IPS-18c (cell line): ENCODE measurements around the gene DAGLA.

Experiments
- H3K4me3 ChIP-seq: 2 replicates; pipeline ENCODE4 v1.7.0; 2013; ENCODE audit warnings: low read depth, mild to moderate bottlenecking, low read length, moderate library complexity; ENCODE audit not compliant: insufficient read depth
- H3K9me3 ChIP-seq: one replicate; pipeline ENCODE4 v1.6.1; 2013; ENCODE audit warnings: mild to moderate bottlenecking, low read length, moderate library complexity; ENCODE audit not compliant: control insufficient read depth, insufficient read depth

The DAGLA gene

GRCh38 chr11:61771985-61772455 lies 91.8 kb downstream of the DAGLA start:
- H3K4me3 ChIP-seq = no peak overlapping the region
- no peaks in the 10 kb centered on the region for H3K9me3 ChIP-seq

DNA sequence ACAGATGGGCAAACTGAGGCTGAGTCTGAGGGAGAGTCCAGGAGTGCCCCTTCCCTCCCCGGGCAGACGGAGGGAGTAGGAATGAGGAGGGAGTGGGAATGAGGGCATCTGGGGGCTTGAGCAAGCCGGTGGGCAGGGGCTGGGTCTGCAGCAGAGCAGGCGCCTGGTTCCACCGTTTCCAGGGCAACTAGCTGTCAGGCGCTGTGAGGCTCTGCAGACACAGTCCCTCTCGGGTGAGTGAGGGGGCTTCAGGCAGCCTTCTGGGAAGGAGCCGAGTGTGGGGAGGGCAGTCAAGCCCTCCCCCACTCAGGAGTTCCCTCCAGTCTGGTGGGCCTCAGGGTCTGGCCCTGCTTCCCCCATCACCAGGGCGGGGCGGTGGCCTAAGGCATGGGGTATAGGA lies 93.2 kb downstream of the DAGLA start:
- Histone ChIP-seq H3K4me3 (no peak overlapping the region), H3K9me3 (no peaks in the 10 kb centered on the region)

DNA sequence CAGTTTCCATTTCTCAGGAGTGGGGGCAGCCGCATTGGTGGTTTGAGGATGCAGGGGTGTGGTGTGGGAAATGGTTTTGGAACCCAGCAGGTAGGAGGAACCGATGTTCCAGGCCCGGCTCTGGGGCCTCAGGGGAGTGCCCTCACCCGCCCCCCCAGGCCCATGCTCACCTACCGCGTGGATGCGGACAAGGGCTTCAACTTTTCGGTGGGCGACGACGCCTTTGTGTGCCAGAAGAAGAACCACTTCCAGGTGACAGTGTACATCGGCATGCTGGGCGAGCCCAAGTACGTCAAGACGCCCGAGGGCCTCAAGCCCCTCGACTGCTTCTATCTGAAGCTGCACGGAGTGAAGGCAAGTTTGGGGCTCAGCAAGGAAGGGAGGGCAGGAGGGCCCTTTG lies 93.6 kb downstream of the DAGLA start:
- Histone ChIP-seq H3K9me3 (no peaks in the 10 kb centered on the region), H3K4me3 (no peak overlapping the region)

- Histone ChIP-seq H3K4me3 (no peak overlapping the region), H3K9me3 (no peaks in the 10 kb centered on the region)
These were observed 94.2 kb downstream of the DAGLA start for GRCh38 chr11:61774411-61774810.

GRCh38 chr11:61775106-61775505 lies 94.9 kb downstream of the DAGLA start:
- H3K9me3 ChIP-seq = no peaks in the 10 kb centered on the region
- no peak overlapping the region for H3K4me3 ChIP-seq

DNA sequence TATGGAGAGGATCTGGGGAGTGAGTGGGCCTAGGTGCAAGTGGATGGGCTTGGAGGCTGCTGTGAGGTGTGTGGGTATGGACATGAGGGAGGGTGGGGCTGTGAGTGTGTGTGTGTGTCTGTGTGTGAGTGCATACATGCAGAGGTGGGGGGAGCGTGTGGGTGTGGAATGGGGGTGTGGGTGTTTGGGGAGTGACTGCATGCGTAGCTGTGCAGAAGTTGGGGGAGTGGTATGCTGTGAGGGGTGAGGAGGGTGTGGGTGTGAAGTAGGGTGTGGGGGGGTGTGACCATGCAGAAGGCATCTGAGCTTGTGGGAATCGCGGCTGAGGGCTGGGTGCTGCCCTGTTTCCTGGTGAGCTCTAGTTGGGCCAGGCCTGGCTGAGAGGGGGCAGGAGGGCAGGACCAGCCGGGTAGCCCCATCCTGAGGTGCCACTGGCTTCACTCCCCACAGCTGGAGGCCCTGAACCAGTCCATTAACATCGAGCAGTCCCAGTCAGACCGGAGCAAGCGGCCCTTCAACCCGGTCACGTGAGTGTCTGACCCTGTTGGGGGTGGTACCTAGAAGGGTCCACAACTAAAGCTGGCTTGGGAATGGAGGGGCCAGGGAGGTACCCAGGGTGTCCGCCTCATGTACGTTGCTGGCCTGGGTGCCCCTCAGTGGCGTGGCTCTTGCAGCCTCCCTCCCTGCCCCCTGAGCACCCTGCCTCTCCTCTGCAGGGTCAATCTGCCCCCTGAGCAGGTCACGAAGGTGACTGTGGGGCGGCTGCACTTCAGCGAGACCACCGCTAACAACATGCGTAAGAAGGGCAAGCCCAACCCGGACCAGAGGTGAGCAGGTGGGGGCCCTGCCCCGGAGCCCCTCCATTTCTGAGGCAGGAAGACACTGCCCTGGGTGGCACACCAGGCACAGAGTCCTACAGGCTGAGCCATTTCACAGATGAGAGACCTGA lies 95.7 kb downstream of the DAGLA start:
- no peaks in the 10 kb centered on the region for H3K9me3 ChIP-seq
- H3K4me3 ChIP-seq = no peak overlapping the region; the same call in 1 of the 2 replicates

DNA sequence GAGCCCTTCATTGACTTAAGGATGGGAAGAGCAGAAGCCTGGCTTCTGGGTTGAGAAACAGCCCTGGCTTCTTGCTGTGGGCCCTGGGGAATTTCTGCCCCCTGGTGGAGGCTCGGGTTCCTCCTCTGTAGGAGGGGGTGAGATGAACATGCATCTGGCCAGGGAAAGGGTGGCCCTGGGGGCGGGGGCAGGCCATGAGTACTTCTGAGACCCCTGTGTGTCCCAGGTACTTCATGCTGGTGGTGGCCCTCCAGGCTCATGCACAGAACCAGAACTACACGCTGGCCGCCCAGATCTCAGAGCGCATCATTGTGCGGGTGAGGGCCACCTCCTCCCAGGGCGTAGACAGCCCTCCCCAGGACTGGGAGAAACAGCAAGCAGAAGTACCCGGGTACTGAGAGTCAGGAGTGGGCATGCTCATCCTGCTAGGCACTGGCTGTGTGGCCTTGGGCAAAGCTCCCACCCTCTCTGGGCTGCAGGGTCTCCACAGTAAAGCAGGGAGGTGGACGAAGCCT lies 96.4 kb downstream of the DAGLA start:
- H3K9me3 ChIP-seq = no peaks in the 10 kb centered on the region
- H3K4me3 ChIP-seq = no peak overlapping the region

- H3K4me3 ChIP-seq = no peak overlapping the region
- H3K9me3 ChIP-seq = no peaks in the 10 kb centered on the region
These were observed 97.3 kb downstream of the DAGLA start for GRCh38 chr11:61777234-61778090.

GRCh38 chr11:61778357-61778886 lies 98.2 kb downstream of the DAGLA start:
- H3K9me3 ChIP-seq = no peaks in the 10 kb centered on the region
- H3K4me3 ChIP-seq = no peak overlapping the region

GRCh38 chr11:61778920-61779650 lies 98.9 kb downstream of the DAGLA start:
- H3K4me3 ChIP-seq = no peak overlapping the region
- no peaks in the 10 kb centered on the region for H3K9me3 ChIP-seq

DNA sequence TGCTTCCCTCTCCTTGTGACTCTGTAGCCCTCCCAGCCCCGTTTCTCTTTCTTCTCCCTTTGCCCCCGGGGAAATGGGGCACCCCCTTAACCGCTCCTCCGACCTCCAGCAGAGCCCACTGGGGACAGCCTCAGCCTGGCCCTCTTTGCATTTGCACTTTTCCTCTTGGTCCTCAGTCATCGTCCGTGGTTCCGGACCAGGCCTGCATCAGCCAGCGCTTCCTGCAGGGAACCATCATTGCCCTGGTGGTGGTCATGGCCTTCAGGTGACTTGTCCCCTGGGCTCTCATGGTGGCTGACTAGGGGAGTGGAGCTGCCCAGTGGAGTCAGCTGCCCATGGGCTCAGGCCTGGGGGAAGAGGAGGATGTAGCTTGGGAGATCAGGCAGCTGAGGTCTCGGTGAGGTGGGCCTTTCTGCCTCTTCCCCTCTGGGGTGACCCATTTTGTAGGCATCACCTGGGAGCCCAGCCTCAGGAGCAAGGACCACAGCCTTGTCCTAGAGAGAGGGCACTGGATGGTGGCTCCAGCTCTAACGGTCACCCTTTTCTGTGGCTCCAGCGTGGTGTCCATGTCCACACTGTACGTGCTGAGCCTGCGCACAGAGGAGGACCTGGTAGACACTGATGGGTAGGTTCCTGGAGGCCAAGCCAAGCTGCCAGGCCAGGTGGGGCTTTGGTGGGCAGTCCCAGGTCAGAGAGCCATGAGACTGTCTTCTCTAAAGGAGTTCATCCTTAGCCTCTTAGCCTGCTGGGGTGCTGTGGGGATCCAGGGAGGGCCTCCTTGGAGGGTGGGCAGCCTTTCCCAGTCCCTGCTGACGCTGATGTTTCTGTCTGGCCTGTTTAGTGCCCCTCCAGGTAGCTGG lies 99.7 kb downstream of the DAGLA start:
- H3K4me3 ChIP-seq = no peak overlapping the region; the same call in 1 of the 2 replicates

GRCh38 chr11:61780581-61781162 lies 100.5 kb downstream of the DAGLA start:
- no peak overlapping the region for H3K4me3 ChIP-seq
- H3K9me3 ChIP-seq = no peaks in the 10 kb centered on the region

More for the DNA sequence above, 99.7 kb downstream of the DAGLA start:
- no peaks in the 10 kb centered on the region for H3K9me3 ChIP-seq

- no peak overlapping the region for H3K4me3 ChIP-seq
- H3K9me3 ChIP-seq = no peaks in the 10 kb centered on the region
These were observed 101.4 kb downstream of the DAGLA start for GRCh38 chr11:61781585-61781984.

DNA sequence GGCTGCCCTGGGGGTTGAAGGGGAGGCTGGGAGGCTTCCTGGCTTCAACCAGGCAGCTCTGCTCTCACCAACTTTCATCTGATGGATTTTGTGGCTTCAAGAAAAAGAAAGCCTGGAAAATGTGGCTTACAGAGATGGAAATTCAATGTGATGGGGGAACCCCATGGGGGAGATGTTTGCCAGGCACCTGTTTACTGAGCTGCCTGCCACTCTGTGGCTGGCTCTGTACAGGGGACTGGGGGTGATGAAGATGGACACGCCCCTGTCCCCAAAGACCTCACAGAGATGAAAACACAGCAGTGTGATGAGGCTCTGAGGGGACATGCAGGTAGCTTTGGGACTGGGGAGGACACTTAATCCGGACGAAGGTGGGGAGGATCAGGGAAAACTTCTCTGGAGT lies 102.1 kb downstream of the DAGLA start:
- no peak overlapping the region for H3K4me3 ChIP-seq
- no peaks in the 10 kb centered on the region for H3K9me3 ChIP-seq

DNA sequence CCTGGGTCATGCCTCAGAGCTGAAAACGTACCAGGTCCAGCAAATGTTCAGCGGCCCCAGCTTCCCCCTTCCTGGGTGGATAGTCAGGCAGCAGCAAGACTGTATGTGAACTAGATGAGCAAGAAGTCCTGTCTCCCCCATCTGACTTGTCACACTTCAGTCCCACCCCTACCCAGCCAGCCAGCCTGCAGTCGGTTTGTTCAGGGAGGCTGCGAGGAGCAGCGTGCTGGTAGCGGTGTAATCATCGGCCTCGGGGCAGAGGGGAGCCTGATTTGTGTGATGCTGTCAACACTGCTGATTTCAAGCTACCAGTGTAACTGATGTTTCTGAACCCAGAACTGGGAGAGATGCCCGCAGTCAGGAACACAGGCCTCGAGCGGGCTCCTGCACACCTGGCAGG lies 102.7 kb downstream of the DAGLA start:
- Histone ChIP-seq H3K4me3 (no peak overlapping the region), H3K9me3 (no peaks in the 10 kb centered on the region)
